Measurements from ENCODE around the gene HOXC9.

DNA sequence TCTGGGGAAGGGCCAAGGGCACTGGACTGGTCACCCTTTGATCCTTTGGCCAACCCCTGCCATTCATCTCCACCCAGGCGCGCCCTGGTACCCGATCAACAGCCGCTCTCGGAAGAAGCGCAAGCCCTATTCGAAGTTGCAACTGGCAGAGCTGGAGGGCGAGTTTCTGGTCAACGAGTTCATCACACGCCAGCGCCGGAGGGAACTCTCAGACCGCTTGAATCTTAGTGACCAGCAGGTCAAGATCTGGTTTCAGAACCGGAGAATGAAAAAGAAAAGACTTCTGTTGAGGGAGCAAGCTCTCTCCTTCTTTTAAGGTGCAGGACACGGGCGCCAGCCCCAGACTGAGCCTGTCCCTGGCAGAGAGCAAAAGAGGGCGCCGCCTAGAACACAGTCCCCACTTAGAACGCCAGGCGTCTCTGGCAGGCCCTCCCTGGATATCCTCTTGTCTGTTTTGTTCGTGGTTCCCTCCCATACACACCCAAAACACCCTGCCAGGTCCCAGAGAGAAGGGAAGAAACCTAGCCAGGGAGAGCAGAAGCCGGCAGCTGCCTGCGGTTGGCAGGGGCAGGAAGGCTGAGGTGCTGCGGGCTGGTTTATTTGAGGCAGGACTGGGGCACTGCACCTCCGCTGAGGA is 43.6 kb upstream of the HOXC9 start:
- TF ChIP-seq, protein P1, sequence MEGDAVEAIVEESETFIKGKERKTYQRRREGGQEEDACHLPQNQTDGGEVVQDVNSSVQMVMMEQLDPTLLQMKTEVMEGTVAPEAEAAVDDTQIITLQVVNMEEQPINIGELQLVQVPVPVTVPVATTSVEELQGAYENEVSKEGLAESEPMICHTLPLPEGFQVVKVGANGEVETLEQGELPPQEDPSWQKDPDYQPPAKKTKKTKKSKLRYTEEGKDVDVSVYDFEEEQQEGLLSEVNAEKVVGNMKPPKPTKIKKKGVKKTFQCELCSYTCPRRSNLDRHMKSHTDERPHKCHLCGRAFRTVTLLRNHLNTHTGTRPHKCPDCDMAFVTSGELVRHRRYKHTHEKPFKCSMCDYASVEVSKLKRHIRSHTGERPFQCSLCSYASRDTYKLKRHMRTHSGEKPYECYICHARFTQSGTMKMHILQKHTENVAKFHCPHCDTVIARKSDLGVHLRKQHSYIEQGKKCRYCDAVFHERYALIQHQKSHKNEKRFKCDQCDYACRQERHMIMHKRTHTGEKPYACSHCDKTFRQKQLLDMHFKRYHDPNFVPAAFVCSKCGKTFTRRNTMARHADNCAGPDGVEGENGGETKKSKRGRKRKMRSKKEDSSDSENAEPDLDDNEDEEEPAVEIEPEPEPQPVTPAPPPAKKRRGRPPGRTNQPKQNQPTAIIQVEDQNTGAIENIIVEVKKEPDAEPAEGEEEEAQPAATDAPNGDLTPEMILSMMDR (IDR thresholded peaks at IDR 0.05): no peak
- TF ChIP-seq POLR2A (IDR thresholded peaks at IDR 0.05): no peak
